ENCODE data around the gene POTEM.
"Not testable (repeated sequence)": the region's sequence is repeated elsewhere in the genome, so short reads cannot be mapped to it uniquely, and the experiment has no call there.

The POTEM gene

DNA sequence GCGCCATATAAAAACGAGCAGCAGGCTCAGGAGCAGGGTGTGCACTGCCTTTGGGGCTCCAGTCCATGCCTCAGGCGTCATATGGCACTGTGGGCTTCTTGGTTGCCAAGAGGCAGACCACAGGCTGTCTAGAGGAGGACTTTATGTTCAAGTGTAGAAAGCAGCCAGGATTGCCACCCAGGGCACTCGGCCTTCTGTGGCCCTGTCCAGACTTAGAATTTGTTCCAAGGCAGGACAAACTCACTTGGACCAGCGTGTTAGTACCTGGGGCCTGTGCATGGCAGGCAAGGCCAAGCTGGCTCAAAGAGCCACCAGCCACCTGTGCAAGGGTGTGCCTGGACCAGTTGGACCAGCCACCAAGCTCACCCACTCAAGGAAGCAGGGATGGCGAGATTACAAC, 40.4 kb downstream of the POTEM start:
- H3K4me1 ChIP-seq (ENCODE audit: control extremely low read depth in 1 of 4, control insufficient read depth in 4 of 4, insufficient read depth in 4 of 4, low read length in 3 of 4); POLR2A ChIA-PET; H3K4me3 ChIP-seq (ENCODE audit: control insufficient read depth in 1 of 7, extremely low read depth in 1 of 7, insufficient read depth in 4 of 7, low read depth in 2 of 7, low read length in 6 of 7); H3K27me3 ChIP-seq (replicated peaks in 2 of 5; ENCODE audit: control insufficient read depth in 4 of 5, insufficient read depth in 5 of 5, low read length in 4 of 5); H3K36me3 ChIP-seq (ENCODE audit: control insufficient read depth in 4 of 4, insufficient read depth in 4 of 4, low read length in 3 of 4); H3K9me3 ChIP-seq (ENCODE audit: control extremely low read depth in 1 of 5, control insufficient read depth in 4 of 5, insufficient read depth in 2 of 5, low read depth in 1 of 5, low read length in 4 of 5); H3K27ac ChIP-seq (ENCODE audit: insufficient read depth in 1 of 2, low read depth in 1 of 2, low read length in 2 of 2, poor library complexity in 1 of 2, severe bottlenecking in 2 of 2); CTCF ChIA-PET; DNase-seq: not testable (repeated sequence)
- WGBS (ENCODE audit: insufficient coverage) = 80% methylated on average over 1 of the region's 6 CpGs

- H3K4me3 ChIP-seq (ENCODE audit: control insufficient read depth in 1 of 7, extremely low read depth in 1 of 7, insufficient read depth in 4 of 7, low read depth in 2 of 7, low read length in 6 of 7); H3K9me3 ChIP-seq (ENCODE audit: control extremely low read depth in 1 of 5, control insufficient read depth in 4 of 5, insufficient read depth in 2 of 5, low read depth in 1 of 5, low read length in 4 of 5); CTCF ChIA-PET; H3K27ac ChIP-seq (ENCODE audit: insufficient read depth in 1 of 2, low read depth in 1 of 2, low read length in 2 of 2, poor library complexity in 1 of 2, severe bottlenecking in 2 of 2); H3K36me3 ChIP-seq (ENCODE audit: control insufficient read depth in 4 of 4, insufficient read depth in 4 of 4, low read length in 3 of 4); POLR2A ChIA-PET; DNase-seq; H3K4me1 ChIP-seq (ENCODE audit: control extremely low read depth in 1 of 4, control insufficient read depth in 4 of 4, insufficient read depth in 4 of 4, low read length in 3 of 4); H3K27me3 ChIP-seq (replicated peaks in 2 of 5; ENCODE audit: control insufficient read depth in 4 of 5, insufficient read depth in 5 of 5, low read length in 4 of 5): not testable (repeated sequence)
- no CpG with 5 or more reads among the region's 10 CpGs for WGBS (ENCODE audit: insufficient coverage)
Observed at GRCh38 chr14:19011029-19011428, 43.8 kb downstream of the POTEM start.

DNA sequence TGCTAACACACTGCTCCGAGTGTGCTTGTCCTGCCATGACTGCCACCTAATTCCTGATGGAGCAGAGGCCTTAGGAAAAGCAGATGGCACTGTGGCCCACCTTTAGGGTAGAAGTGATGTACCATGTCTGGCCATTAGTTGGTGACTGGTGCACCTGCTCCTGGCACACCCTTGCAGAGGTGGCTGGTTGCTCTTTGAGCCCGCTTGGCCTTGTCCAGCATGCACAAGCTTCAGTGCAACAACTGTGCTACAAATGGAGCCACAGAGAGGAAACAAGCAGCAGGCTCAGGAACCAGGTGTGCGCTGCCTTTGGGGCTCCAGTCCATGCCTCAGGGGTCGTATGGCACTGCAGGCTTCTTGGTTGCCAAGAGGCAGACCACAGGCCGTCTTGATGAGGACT, 44.5 kb downstream of the POTEM start:
- H3K4me1 ChIP-seq (ENCODE audit: control extremely low read depth in 1 of 4, control insufficient read depth in 4 of 4, insufficient read depth in 4 of 4, low read length in 3 of 4); H3K27ac ChIP-seq (ENCODE audit: insufficient read depth in 1 of 2, low read depth in 1 of 2, low read length in 2 of 2, poor library complexity in 1 of 2, severe bottlenecking in 2 of 2); POLR2A ChIA-PET; H3K9me3 ChIP-seq (ENCODE audit: control extremely low read depth in 1 of 5, control insufficient read depth in 4 of 5, insufficient read depth in 2 of 5, low read depth in 1 of 5, low read length in 4 of 5); H3K4me3 ChIP-seq (ENCODE audit: control insufficient read depth in 1 of 7, extremely low read depth in 1 of 7, insufficient read depth in 4 of 7, low read depth in 2 of 7, low read length in 6 of 7); DNase-seq; CTCF ChIA-PET; H3K36me3 ChIP-seq (ENCODE audit: control insufficient read depth in 4 of 4, insufficient read depth in 4 of 4, low read length in 3 of 4); H3K27me3 ChIP-seq (replicated peaks in 2 of 5; ENCODE audit: control insufficient read depth in 4 of 5, insufficient read depth in 5 of 5, low read length in 4 of 5): not testable (repeated sequence)
- no CpG with 5 or more reads among the region's 5 CpGs for WGBS (ENCODE audit: insufficient coverage)

- H3K9me3 ChIP-seq (ENCODE audit: control extremely low read depth in 1 of 5, control insufficient read depth in 4 of 5, insufficient read depth in 2 of 5, low read depth in 1 of 5, low read length in 4 of 5); H3K4me1 ChIP-seq (ENCODE audit: control extremely low read depth in 1 of 4, control insufficient read depth in 4 of 4, insufficient read depth in 4 of 4, low read length in 3 of 4); DNase-seq; POLR2A ChIA-PET; H3K27me3 ChIP-seq (replicated peaks in 2 of 5; ENCODE audit: control insufficient read depth in 4 of 5, insufficient read depth in 5 of 5, low read length in 4 of 5); H3K27ac ChIP-seq (ENCODE audit: insufficient read depth in 1 of 2, low read depth in 1 of 2, low read length in 2 of 2, poor library complexity in 1 of 2, severe bottlenecking in 2 of 2); H3K36me3 ChIP-seq (ENCODE audit: control insufficient read depth in 4 of 4, insufficient read depth in 4 of 4, low read length in 3 of 4); H3K4me3 ChIP-seq (ENCODE audit: control insufficient read depth in 1 of 7, extremely low read depth in 1 of 7, insufficient read depth in 4 of 7, low read depth in 2 of 7, low read length in 6 of 7); CTCF ChIA-PET: not testable (repeated sequence)
- no CpG with 5 or more reads among the region's 3 CpGs for WGBS (ENCODE audit: insufficient coverage)
Observed at GRCh38 chr14:19015185-19015584, 48.0 kb downstream of the POTEM start.

- H3K27me3 ChIP-seq (replicated peaks in 2 of 5; ENCODE audit: control insufficient read depth in 4 of 5, insufficient read depth in 5 of 5, low read length in 4 of 5); H3K4me1 ChIP-seq (ENCODE audit: control extremely low read depth in 1 of 4, control insufficient read depth in 4 of 4, insufficient read depth in 4 of 4, low read length in 3 of 4); H3K9me3 ChIP-seq (ENCODE audit: control extremely low read depth in 1 of 5, control insufficient read depth in 4 of 5, insufficient read depth in 2 of 5, low read depth in 1 of 5, low read length in 4 of 5); H3K27ac ChIP-seq (ENCODE audit: insufficient read depth in 1 of 2, low read depth in 1 of 2, low read length in 2 of 2, poor library complexity in 1 of 2, severe bottlenecking in 2 of 2); CTCF ChIA-PET; H3K36me3 ChIP-seq (ENCODE audit: control insufficient read depth in 4 of 4, insufficient read depth in 4 of 4, low read length in 3 of 4); H3K4me3 ChIP-seq (ENCODE audit: control insufficient read depth in 1 of 7, extremely low read depth in 1 of 7, insufficient read depth in 4 of 7, low read depth in 2 of 7, low read length in 6 of 7); POLR2A ChIA-PET; DNase-seq: not testable (repeated sequence)
- WGBS (ENCODE audit: insufficient coverage) = no CpG with 5 or more reads among the region's 15 CpGs
Observed at GRCh38 chr14:19025080-19025589, 57.9 kb downstream of the POTEM start.

DNA sequence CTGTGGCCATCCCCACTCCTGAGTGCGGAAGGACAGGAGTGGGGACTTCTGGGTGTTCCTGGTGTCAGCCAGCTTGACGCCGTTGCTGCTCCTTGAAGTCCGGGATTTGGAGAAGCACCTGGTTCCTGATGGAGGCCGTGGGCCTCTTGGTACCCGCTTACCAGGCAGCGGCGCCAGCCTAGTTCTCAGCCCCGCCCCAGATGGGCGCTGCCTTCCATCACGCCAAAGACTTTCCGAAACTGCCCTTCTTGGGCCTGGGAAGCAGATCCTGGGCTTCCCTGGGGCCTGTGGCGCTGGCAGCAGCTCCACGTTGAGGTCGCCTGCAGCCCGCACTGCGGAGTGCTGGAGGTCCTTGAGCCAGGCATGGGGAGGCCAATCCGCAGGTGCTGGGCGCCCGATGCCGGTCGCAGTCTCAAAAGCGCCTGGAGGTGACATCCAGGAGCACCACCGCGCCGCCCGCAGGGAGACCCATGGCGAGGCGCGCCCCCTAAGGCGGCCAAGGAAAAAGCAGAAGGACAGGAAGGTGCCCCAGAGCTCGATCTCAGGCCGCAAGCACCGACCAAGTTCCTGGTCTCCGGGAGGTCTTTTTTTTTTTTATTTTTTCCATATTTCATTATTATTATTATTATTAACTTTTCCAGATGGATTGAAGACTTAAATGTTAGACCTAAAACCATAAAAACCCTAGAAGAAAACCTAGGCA, 59.6 kb downstream of the POTEM start:
- H3K36me3 ChIP-seq (ENCODE audit: control insufficient read depth in 4 of 4, insufficient read depth in 4 of 4, low read length in 3 of 4); H3K4me3 ChIP-seq (ENCODE audit: control insufficient read depth in 1 of 7, extremely low read depth in 1 of 7, insufficient read depth in 4 of 7, low read depth in 2 of 7, low read length in 6 of 7); H3K27me3 ChIP-seq (replicated peaks in 2 of 5; ENCODE audit: control insufficient read depth in 4 of 5, insufficient read depth in 5 of 5, low read length in 4 of 5); CTCF ChIA-PET; DNase-seq; POLR2A ChIA-PET; H3K9me3 ChIP-seq (ENCODE audit: control extremely low read depth in 1 of 5, control insufficient read depth in 4 of 5, insufficient read depth in 2 of 5, low read depth in 1 of 5, low read length in 4 of 5); H3K4me1 ChIP-seq (ENCODE audit: control extremely low read depth in 1 of 4, control insufficient read depth in 4 of 4, insufficient read depth in 4 of 4, low read length in 3 of 4); H3K27ac ChIP-seq (ENCODE audit: insufficient read depth in 1 of 2, low read depth in 1 of 2, low read length in 2 of 2, poor library complexity in 1 of 2, severe bottlenecking in 2 of 2): not testable (repeated sequence)
- WGBS (ENCODE audit: insufficient coverage) = no CpG with 5 or more reads among the region's 35 CpGs

GRCh38 chr14:19027895-19028294, 60.7 kb downstream of the POTEM start:
- H3K27ac ChIP-seq (ENCODE audit: insufficient read depth in 1 of 2, low read depth in 1 of 2, low read length in 2 of 2, poor library complexity in 1 of 2, severe bottlenecking in 2 of 2); POLR2A ChIA-PET; H3K9me3 ChIP-seq (ENCODE audit: control extremely low read depth in 1 of 5, control insufficient read depth in 4 of 5, insufficient read depth in 2 of 5, low read depth in 1 of 5, low read length in 4 of 5); H3K36me3 ChIP-seq (ENCODE audit: control insufficient read depth in 4 of 4, insufficient read depth in 4 of 4, low read length in 3 of 4); H3K4me3 ChIP-seq (ENCODE audit: control insufficient read depth in 1 of 7, extremely low read depth in 1 of 7, insufficient read depth in 4 of 7, low read depth in 2 of 7, low read length in 6 of 7); CTCF ChIA-PET; H3K4me1 ChIP-seq (ENCODE audit: control extremely low read depth in 1 of 4, control insufficient read depth in 4 of 4, insufficient read depth in 4 of 4, low read length in 3 of 4); H3K27me3 ChIP-seq (replicated peaks in 2 of 5; ENCODE audit: control insufficient read depth in 4 of 5, insufficient read depth in 5 of 5, low read length in 4 of 5); DNase-seq: not testable (repeated sequence)
- no CpG with 5 or more reads among the region's 16 CpGs for WGBS (ENCODE audit: insufficient coverage)
